Measurements from ENCODE around the gene LTB. TPM values are rescaled to one million over a fixed set of nuclear protein-coding genes. Genes with fewer than 3 reads are reported as not detected.

LTB gene
- total and polyA plus RNA-seq, 2 donors from 2014 or later: 6.6 to 18.5 TPM

GRCh38 chr6:31531771-31532643, 50.2 kb downstream of the LTB start:
- no peaks in the 10 kb centered on the region for H3K27me3 ChIP-seq (ENCODE audit: control insufficient read depth, insufficient read depth, low read length)
- no peaks in the 10 kb centered on the region for H3K9me3 ChIP-seq (ENCODE audit: control insufficient read depth in 2 of 3, insufficient read depth in 1 of 3, low read length in 3 of 3)
- H3K27ac ChIP-seq (ENCODE audit: low read depth in 2 of 2, low read length in 2 of 2): no peak overlapping the region
- no peak overlapping the region for H3K9ac ChIP-seq (ENCODE audit: low read length in 3 of 3)
- peaks cover 0 to 7% (median 0%) of the 10 kb centered on the region in 3 donors for H3K4me1 ChIP-seq (ENCODE audit: control insufficient read depth in 2 of 3, insufficient read depth in 2 of 3, low read depth in 1 of 3, low read length in 3 of 3)
- intact Hi-C loops (cut with DNase I): no loop called here
- peaks cover 22 to 59% (median 39%) of the 10 kb centered on the region in 3 donors for H3K36me3 ChIP-seq (ENCODE audit: control insufficient read depth in 2 of 3, insufficient read depth in 3 of 3, low read length in 3 of 3)
- no peak overlapping the region for H3K4me3 ChIP-seq (ENCODE audit: low read length in 3 of 3)
- TF ChIP-seq, protein P1, sequence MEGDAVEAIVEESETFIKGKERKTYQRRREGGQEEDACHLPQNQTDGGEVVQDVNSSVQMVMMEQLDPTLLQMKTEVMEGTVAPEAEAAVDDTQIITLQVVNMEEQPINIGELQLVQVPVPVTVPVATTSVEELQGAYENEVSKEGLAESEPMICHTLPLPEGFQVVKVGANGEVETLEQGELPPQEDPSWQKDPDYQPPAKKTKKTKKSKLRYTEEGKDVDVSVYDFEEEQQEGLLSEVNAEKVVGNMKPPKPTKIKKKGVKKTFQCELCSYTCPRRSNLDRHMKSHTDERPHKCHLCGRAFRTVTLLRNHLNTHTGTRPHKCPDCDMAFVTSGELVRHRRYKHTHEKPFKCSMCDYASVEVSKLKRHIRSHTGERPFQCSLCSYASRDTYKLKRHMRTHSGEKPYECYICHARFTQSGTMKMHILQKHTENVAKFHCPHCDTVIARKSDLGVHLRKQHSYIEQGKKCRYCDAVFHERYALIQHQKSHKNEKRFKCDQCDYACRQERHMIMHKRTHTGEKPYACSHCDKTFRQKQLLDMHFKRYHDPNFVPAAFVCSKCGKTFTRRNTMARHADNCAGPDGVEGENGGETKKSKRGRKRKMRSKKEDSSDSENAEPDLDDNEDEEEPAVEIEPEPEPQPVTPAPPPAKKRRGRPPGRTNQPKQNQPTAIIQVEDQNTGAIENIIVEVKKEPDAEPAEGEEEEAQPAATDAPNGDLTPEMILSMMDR (IDR thresholded peaks at IDR 0.05; ENCODE audit: borderline replicate concordance, extremely low read depth, insufficient read depth): no peak
- FAIRE-seq: no peak
- no peak for DNase-seq

- Histone ChIP-seq H3K27ac (ENCODE audit: low read depth in 2 of 2, low read length in 2 of 2) (no peak overlapping the region), H3K27me3 (ENCODE audit: control insufficient read depth, insufficient read depth, low read length) (no peaks in the 10 kb centered on the region), H3K9me3 (ENCODE audit: control insufficient read depth in 2 of 3, insufficient read depth in 1 of 3, low read length in 3 of 3) (no peaks in the 10 kb centered on the region), H3K4me1 (ENCODE audit: control insufficient read depth in 2 of 3, insufficient read depth in 2 of 3, low read depth in 1 of 3, low read length in 3 of 3) (peaks cover 0 to 7% (median 0%) of the 10 kb centered on the region in 3 donors), H3K36me3 (ENCODE audit: control insufficient read depth in 2 of 3, insufficient read depth in 3 of 3, low read length in 3 of 3) (peaks cover 22 to 52% (median 33%) of the 10 kb centered on the region in 3 donors), H3K9ac (ENCODE audit: low read length in 3 of 3) (no peak overlapping the region), H3K4me3 (ENCODE audit: low read length in 3 of 3) (no peak overlapping the region)
- no peak for FAIRE-seq
- no peak for DNase-seq
- intact Hi-C loops (cut with DNase I): no loop called here
- TF ChIP-seq, protein P1 (IDR thresholded peaks at IDR 0.05; ENCODE audit: borderline replicate concordance, extremely low read depth, insufficient read depth): no peak
Measured at GRCh38 chr6:31531162-31531561, 51.1 kb downstream of the LTB start.

DNA sequence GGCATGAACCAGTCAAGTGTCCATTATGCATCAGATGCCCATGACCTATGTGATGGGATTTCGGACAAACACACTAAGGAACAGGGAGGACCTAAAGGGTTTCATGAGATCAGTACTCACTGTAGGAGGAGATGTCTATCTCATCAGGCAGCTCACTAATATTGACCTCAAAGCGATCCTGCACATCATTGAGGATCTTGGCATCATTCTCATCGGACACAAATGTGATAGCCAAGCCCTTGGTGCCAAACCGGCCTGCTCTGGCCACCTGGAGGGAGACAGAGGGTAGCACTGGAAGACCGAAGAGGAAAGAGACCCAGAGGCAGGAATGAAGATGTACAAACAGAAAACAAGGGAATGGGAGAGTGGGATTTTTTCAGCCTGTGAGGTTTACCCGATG, 51.6 kb downstream of the LTB start:
- Histone ChIP-seq H3K4me3 (ENCODE audit: low read length in 3 of 3) (peak overlapping the region in 1 of 3 donors; percentile 4), H3K4me1 (ENCODE audit: control insufficient read depth in 2 of 3, insufficient read depth in 2 of 3, low read depth in 1 of 3, low read length in 3 of 3) (peaks cover 0 to 7% (median 0%) of the 10 kb centered on the region in 3 donors), H3K27ac (ENCODE audit: low read depth in 2 of 2, low read length in 2 of 2) (no peak overlapping the region), H3K27me3 (ENCODE audit: control insufficient read depth, insufficient read depth, low read length) (no peaks in the 10 kb centered on the region), H3K36me3 (ENCODE audit: control insufficient read depth in 2 of 3, insufficient read depth in 3 of 3, low read length in 3 of 3) (peaks cover 19 to 47% (median 28%) of the 10 kb centered on the region in 3 donors), H3K9me3 (ENCODE audit: control insufficient read depth in 2 of 3, insufficient read depth in 1 of 3, low read length in 3 of 3) (no peaks in the 10 kb centered on the region), H3K9ac (ENCODE audit: low read length in 3 of 3) (no peak overlapping the region)
- no peak for DNase-seq
- intact Hi-C loops (cut with DNase I): no loop called here
- FAIRE-seq: no peak
- TF ChIP-seq, protein P1 (IDR thresholded peaks at IDR 0.05; ENCODE audit: borderline replicate concordance, extremely low read depth, insufficient read depth): no peak

Other genes with a start within 250 kb of the LTB start
Only the 30 nearest of the 35 such genes appear.
- gene MICA, start 178.8 kb downstream of the LTB start, total RNA-seq: 27.5 TPM
- gene MICA, start 178.8 kb downstream of the LTB start, polyA plus RNA-seq (ENCODE audit: insufficient read depth, low read depth, low replicate concordance): 34.7 TPM
- 5.7 TPM for gene MICB, start 84.3 kb downstream of the LTB start, total RNA-seq
- gene MICB, start 84.3 kb downstream of the LTB start, polyA plus RNA-seq (ENCODE audit: insufficient read depth, low read depth, low replicate concordance): 1.5 TPM
- gene MCCD1, start 53.5 kb downstream of the LTB start, total RNA-seq: 3.5 TPM
- 325 TPM for gene MCCD1, start 53.5 kb downstream of the LTB start, polyA plus RNA-seq (ENCODE audit: insufficient read depth, low read depth, low replicate concordance)
- gene DDX39B, start 40.4 kb downstream of the LTB start, total RNA-seq: 295 TPM
- gene DDX39B, start 40.4 kb downstream of the LTB start, polyA plus RNA-seq (ENCODE audit: insufficient read depth, low read depth, low replicate concordance): 183 TPM
- gene ATP6V1G2, start 35.8 kb downstream of the LTB start, total RNA-seq: 1.2 TPM
- gene ATP6V1G2, start 35.8 kb downstream of the LTB start, polyA plus RNA-seq (ENCODE audit: insufficient read depth, low read depth, low replicate concordance): 6.0 TPM
- 20.0 TPM for gene NFKBIL1, start 34.8 kb downstream of the LTB start, total RNA-seq
- gene NFKBIL1, start 34.8 kb downstream of the LTB start, polyA plus RNA-seq (ENCODE audit: insufficient read depth, low read depth, low replicate concordance): 28.2 TPM
- 0.35 TPM for gene LTA, start 10.1 kb downstream of the LTB start, total RNA-seq
- gene LTA, start 10.1 kb downstream of the LTB start, polyA plus RNA-seq (ENCODE audit: insufficient read depth, low read depth, low replicate concordance): not detected
- 5.4 TPM for gene TNF, start 6.9 kb downstream of the LTB start, total RNA-seq
- gene TNF, start 6.9 kb downstream of the LTB start, polyA plus RNA-seq (ENCODE audit: insufficient read depth, low read depth, low replicate concordance): 0.69 TPM
- 31.5 TPM for gene LST1, start 3.9 kb upstream of the LTB start, total RNA-seq
- 14.8 TPM for gene LST1, start 3.9 kb upstream of the LTB start, polyA plus RNA-seq (ENCODE audit: insufficient read depth, low read depth, low replicate concordance)
- gene NCR3, start 10.6 kb upstream of the LTB start, total RNA-seq: 0.82 TPM
- gene NCR3, start 10.6 kb upstream of the LTB start, polyA plus RNA-seq (ENCODE audit: insufficient read depth, low read depth, low replicate concordance): not detected
- gene AIF1, start 32.8 kb upstream of the LTB start, total RNA-seq: 44.1 TPM
- gene AIF1, start 32.8 kb upstream of the LTB start, polyA plus RNA-seq (ENCODE audit: insufficient read depth, low read depth, low replicate concordance): 121 TPM
- gene PRRC2A, start 38.3 kb upstream of the LTB start, total RNA-seq: 159 TPM
- gene PRRC2A, start 38.3 kb upstream of the LTB start, polyA plus RNA-seq (ENCODE audit: insufficient read depth, low read depth, low replicate concordance): 84.6 TPM
- 232 TPM for gene BAG6, start 70.2 kb upstream of the LTB start, total RNA-seq
- gene BAG6, start 70.2 kb upstream of the LTB start, polyA plus RNA-seq (ENCODE audit: insufficient read depth, low read depth, low replicate concordance): 215 TPM
- 4.6 TPM for gene APOM, start 73.5 kb upstream of the LTB start, total RNA-seq
- 154 TPM for gene APOM, start 73.5 kb upstream of the LTB start, polyA plus RNA-seq (ENCODE audit: insufficient read depth, low read depth, low replicate concordance)
- 26.5 TPM for gene C6orf47, start 78.4 kb upstream of the LTB start, total RNA-seq
- 25.5 TPM for gene C6orf47, start 78.4 kb upstream of the LTB start, polyA plus RNA-seq (ENCODE audit: insufficient read depth, low read depth, low replicate concordance)
- gene GPANK1, start 82.6 kb upstream of the LTB start, total RNA-seq: 17.7 TPM
- 28.6 TPM for gene GPANK1, start 82.6 kb upstream of the LTB start, polyA plus RNA-seq (ENCODE audit: insufficient read depth, low read depth, low replicate concordance)
- gene CSNK2B, start 83.7 kb upstream of the LTB start, total RNA-seq: 130 TPM
- 270 TPM for gene CSNK2B, start 83.7 kb upstream of the LTB start, polyA plus RNA-seq (ENCODE audit: insufficient read depth, low read depth, low replicate concordance)
- gene LY6G5B, start 87.6 kb upstream of the LTB start, total RNA-seq: 15.1 TPM
- gene LY6G5B, start 87.6 kb upstream of the LTB start, polyA plus RNA-seq (ENCODE audit: insufficient read depth, low read depth, low replicate concordance): 2.5 TPM
- gene LY6G5C, start 98.6 kb upstream of the LTB start, total RNA-seq: 2.5 TPM
- gene LY6G5C, start 98.6 kb upstream of the LTB start, polyA plus RNA-seq (ENCODE audit: insufficient read depth, low read depth, low replicate concordance): 4.6 TPM
- gene ABHD16A, start 120.9 kb upstream of the LTB start, total RNA-seq: 48.7 TPM
- 50.2 TPM for gene ABHD16A, start 120.9 kb upstream of the LTB start, polyA plus RNA-seq (ENCODE audit: insufficient read depth, low read depth, low replicate concordance)
- not detected for gene LY6G6F, start 124.4 kb upstream of the LTB start, total RNA-seq
- gene LY6G6F, start 124.4 kb upstream of the LTB start, polyA plus RNA-seq (ENCODE audit: insufficient read depth, low read depth, low replicate concordance): not detected
- not detected for gene LY6G6D, start 132.9 kb upstream of the LTB start, total RNA-seq
- not detected for gene LY6G6D, start 132.9 kb upstream of the LTB start, polyA plus RNA-seq (ENCODE audit: insufficient read depth, low read depth, low replicate concordance)
- not detected for gene LY6G6C, start 139.3 kb upstream of the LTB start, total RNA-seq
- not detected for gene LY6G6C, start 139.3 kb upstream of the LTB start, polyA plus RNA-seq (ENCODE audit: insufficient read depth, low read depth, low replicate concordance)
- 0.60 TPM for gene MPIG6B, start 140.9 kb upstream of the LTB start, total RNA-seq
- not detected for gene MPIG6B, start 140.9 kb upstream of the LTB start, polyA plus RNA-seq (ENCODE audit: insufficient read depth, low read depth, low replicate concordance)
- gene DDAH2, start 146.9 kb upstream of the LTB start, total RNA-seq: 98.9 TPM
- 147 TPM for gene DDAH2, start 146.9 kb upstream of the LTB start, polyA plus RNA-seq (ENCODE audit: insufficient read depth, low read depth, low replicate concordance)
- 456 TPM for gene CLIC1, start 154.1 kb upstream of the LTB start, total RNA-seq
- gene CLIC1, start 154.1 kb upstream of the LTB start, polyA plus RNA-seq (ENCODE audit: insufficient read depth, low read depth, low replicate concordance): 489 TPM
- 23.7 TPM for gene MSH5, start 157.6 kb upstream of the LTB start, total RNA-seq
- gene MSH5, start 157.6 kb upstream of the LTB start, polyA plus RNA-seq (ENCODE audit: insufficient read depth, low read depth, low replicate concordance): 14.4 TPM
- 6.5 TPM for gene SAPCD1, start 180.2 kb upstream of the LTB start, total RNA-seq
- 6.8 TPM for gene SAPCD1, start 180.2 kb upstream of the LTB start, polyA plus RNA-seq (ENCODE audit: insufficient read depth, low read depth, low replicate concordance)
- gene VWA7, start 194.9 kb upstream of the LTB start, total RNA-seq: 32.5 TPM
- gene VWA7, start 194.9 kb upstream of the LTB start, polyA plus RNA-seq (ENCODE audit: insufficient read depth, low read depth, low replicate concordance): 10.2 TPM
- gene VARS1, start 213.3 kb upstream of the LTB start, total RNA-seq: 79.0 TPM
- gene VARS1, start 213.3 kb upstream of the LTB start, polyA plus RNA-seq (ENCODE audit: insufficient read depth, low read depth, low replicate concordance): 30.3 TPM

All from kidney (tissue), 14 donors.